GM18505 (cell line): ENCODE measurements around the gene SAFB.

ENCODE experiments used
- ATAC-seq: cut with Tn5 transposase; IDR thresholded peaks from one replicate; pipeline ENCODE4 v1.9.1; 2021; ENCODE audit not compliant: unreplicated experiment
- POLR2A ChIP-seq: IDR thresholded peaks from 4 replicates; pipeline ENCODE4 v1.6.1; 2011; ENCODE audit warnings: borderline replicate concordance; ENCODE audit not compliant: insufficient read depth, insufficient read length; ENCODE audit errors: extremely low read depth

Gene SAFB

GRCh38 chr19:5624018-5624663, 1.3 kb downstream of the SAFB start:
- no peak for TF ChIP-seq POLR2A
- ATAC-seq, result no peak

GRCh38 chr19:5624741-5625278, 1.9 kb downstream of the SAFB start:
- no peak for TF ChIP-seq POLR2A
- ATAC-seq, result no peak

GRCh38 chr19:5625641-5626040, 2.8 kb downstream of the SAFB start:
- no peak for ATAC-seq
- no peak for TF ChIP-seq POLR2A

GRCh38 chr19:5627395-5627904, 4.6 kb downstream of the SAFB start:
- TF ChIP-seq POLR2A, result no peak
- no peak for ATAC-seq

GRCh38 chr19:5628461-5628860, 5.6 kb downstream of the SAFB start:
- no peak for TF ChIP-seq POLR2A
- no peak for ATAC-seq

- no peak for TF ChIP-seq POLR2A
- ATAC-seq, result no peak
These were observed 6.1 kb downstream of the SAFB start for GRCh38 chr19:5628919-5629481.

GRCh38 chr19:5631567-5632240, 8.8 kb downstream of the SAFB start:
- no peak for TF ChIP-seq POLR2A
- no peak for ATAC-seq

- TF ChIP-seq POLR2A, result no peak
- no peak for ATAC-seq
These were observed 9.3 kb downstream of the SAFB start for GRCh38 chr19:5632241-5632612.

DNA sequence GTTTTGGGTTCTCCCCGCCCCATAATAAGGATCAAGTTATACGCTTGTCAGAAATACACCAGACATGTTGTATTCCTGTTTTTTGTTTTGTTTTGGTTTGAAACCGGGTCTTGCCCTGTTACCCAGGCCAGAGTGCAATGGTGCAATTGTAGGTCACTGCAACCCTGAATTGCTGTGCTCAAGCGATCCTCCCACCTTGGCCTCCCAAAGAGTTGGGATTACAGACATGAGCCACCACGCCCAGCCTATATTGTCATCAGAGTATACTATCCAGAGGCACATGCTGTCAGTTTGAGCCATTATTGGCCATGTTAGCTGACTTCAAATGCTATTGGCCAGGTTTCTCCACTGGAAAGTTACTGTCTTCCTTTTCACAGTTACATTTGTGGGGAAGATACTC, 9.8 kb downstream of the SAFB start:
- TF ChIP-seq POLR2A, result no peak
- ATAC-seq, result no peak

DNA sequence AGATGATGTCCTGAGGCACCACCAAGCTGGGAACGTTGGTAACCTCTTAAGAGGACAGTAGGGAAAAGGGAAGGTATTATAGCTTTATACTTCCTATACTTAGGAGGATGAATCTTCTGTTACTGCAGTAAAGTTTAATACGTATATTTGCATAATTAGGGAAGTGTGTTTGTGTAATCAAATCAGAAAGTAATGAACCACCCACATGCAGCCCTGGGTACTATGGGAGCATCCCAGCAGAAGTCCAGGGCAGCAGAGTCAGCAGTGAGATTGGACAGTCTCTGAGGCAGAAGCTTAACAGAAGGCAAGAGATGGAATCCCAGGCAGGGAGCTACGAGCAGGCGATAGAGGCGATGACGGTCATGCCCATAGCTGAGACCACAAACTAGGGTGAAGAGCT, 12.5 kb downstream of the SAFB start:
- ATAC-seq, result no peak
- no peak for TF ChIP-seq POLR2A

GRCh38 chr19:5637971-5638370, 15.1 kb downstream of the SAFB start:
- ATAC-seq, result no peak
- TF ChIP-seq POLR2A, result no peak

GRCh38 chr19:5641171-5641570, 18.3 kb downstream of the SAFB start:
- no peak for TF ChIP-seq POLR2A
- no peak for ATAC-seq

DNA sequence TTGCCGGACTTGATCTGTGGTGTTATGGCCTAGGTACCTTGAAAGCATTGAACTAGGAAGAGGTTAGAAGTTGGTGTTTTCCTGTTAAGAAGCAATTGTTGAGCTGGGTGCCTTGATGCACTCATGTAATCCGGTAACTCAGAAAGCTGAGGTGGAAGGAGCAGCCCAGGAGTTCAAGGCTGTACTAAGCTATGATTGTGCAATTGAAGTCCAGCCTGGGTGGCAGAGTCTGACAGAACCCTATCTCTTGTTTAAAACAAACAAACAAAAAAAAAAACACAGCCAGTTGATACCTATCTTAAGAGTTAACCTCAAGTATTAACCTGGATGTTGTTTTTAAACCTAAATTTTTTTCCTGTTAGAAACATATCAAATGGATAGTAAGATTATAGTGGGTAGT, 19.3 kb downstream of the SAFB start:
- TF ChIP-seq POLR2A, result no peak
- ATAC-seq, result no peak

- no peak for ATAC-seq
- TF ChIP-seq POLR2A, result no peak
These were observed 20.2 kb downstream of the SAFB start for GRCh38 chr19:5643060-5643459.
